ENCODE results near the gene DGKD. TPM values are rescaled to one million over a fixed set of nuclear protein-coding genes. Genes with fewer than 3 reads are reported as not detected.

The DGKD gene
- total RNA-seq, 1 donor from 2014 or later: 69.3 TPM

DNA sequence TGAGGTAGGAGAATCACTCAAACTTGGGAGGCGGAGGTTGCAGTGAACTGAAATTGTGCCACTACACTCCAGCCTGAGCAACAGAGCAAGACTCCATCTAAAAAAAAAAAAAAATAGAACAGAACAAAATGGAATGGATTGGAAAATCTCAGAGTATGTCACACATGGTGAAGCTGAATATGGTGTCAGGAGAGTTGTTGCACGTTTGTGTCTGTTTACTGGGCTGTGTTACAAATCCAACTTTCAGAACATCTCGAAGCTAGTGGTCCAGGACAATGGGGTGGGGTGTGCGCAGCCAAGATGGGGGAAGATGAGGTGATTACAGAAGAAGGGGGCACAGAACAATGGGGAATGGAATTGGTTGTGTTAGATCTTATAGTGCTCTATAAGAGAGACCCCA lies 29.0 kb upstream of the DGKD start:
- H3K36me3 ChIP-seq: no peaks in the 10 kb centered on the region
- no peak for ATAC-seq
- TF ChIP-seq, protein P1, sequence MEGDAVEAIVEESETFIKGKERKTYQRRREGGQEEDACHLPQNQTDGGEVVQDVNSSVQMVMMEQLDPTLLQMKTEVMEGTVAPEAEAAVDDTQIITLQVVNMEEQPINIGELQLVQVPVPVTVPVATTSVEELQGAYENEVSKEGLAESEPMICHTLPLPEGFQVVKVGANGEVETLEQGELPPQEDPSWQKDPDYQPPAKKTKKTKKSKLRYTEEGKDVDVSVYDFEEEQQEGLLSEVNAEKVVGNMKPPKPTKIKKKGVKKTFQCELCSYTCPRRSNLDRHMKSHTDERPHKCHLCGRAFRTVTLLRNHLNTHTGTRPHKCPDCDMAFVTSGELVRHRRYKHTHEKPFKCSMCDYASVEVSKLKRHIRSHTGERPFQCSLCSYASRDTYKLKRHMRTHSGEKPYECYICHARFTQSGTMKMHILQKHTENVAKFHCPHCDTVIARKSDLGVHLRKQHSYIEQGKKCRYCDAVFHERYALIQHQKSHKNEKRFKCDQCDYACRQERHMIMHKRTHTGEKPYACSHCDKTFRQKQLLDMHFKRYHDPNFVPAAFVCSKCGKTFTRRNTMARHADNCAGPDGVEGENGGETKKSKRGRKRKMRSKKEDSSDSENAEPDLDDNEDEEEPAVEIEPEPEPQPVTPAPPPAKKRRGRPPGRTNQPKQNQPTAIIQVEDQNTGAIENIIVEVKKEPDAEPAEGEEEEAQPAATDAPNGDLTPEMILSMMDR (IDR thresholded peaks at IDR 0.05): no peak

DNA sequence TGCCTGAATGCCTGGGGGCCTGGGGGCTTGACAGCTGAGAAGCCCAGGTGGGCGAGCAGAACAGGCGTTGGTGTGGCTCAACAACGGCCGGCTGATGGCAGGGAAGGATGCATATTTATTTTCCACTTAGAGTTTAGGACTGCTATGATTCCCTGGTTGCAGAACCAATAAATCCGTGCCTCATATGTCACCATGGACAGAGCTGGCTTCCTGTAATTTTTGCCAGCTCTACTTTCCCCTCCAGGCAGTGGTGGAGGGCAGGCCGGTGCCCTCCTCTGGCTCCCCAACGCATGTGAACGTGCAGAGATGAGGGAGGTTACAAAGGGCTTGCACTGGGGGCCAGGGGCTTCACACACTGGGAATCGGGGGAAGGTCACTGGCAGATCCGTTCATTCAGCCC lies 28.5 kb upstream of the DGKD start:
- Histone ChIP-seq H3K9me3 (no peaks in the 10 kb centered on the region), H3K27ac (no peak overlapping the region), H3K4me1 (no peaks in the 10 kb centered on the region), H3K4me3 (no peak overlapping the region), H3K27me3 (ENCODE audit: low read depth) (no peaks in the 10 kb centered on the region), H3K36me3 (no peaks in the 10 kb centered on the region)
- intact Hi-C loops (cut with DNase I): no loop called here
- DNase-seq (no peak), ATAC-seq (no peak)
- TF ChIP-seq, protein P1 (IDR thresholded peaks at IDR 0.05): no peak

More for the DNA sequence above, 29.0 kb upstream of the DGKD start:
- DNase-seq: no peak
- Histone ChIP-seq H3K27ac (no peak overlapping the region), H3K9me3 (no peaks in the 10 kb centered on the region), H3K4me1 (no peaks in the 10 kb centered on the region), H3K4me3 (no peak overlapping the region), H3K27me3 (ENCODE audit: low read depth) (no peaks in the 10 kb centered on the region)
- intact Hi-C loops (cut with DNase I): no loop called here

DNA sequence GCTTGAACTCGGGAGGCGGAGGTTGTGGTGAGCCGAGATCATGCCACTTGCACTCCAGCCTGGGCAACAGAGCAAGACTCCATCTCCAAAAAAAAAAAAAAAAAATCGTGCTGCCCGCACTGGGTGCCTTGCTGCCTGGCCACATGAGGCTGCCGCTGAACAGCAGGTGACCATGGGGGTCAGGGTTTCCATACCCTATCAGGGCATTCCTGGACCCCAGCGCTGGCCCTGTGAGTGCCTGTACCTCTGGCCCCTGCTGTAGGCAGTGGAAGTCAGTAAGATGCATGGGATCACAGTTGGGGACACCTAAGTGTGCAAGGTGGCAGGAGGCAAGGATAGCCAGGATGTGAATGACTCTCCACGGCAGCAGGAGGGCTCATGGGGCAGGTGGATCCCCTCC lies 27.8 kb upstream of the DGKD start:
- intact Hi-C loops (cut with DNase I): no loop called here
- TF ChIP-seq, protein P1 (IDR thresholded peaks at IDR 0.05): no peak
- DNase-seq (no peak), ATAC-seq (no peak)
- H3K4me1 ChIP-seq: no peaks in the 10 kb centered on the region
- no peak overlapping the region for H3K27ac ChIP-seq
- no peaks in the 10 kb centered on the region for H3K36me3 ChIP-seq
- H3K9me3 ChIP-seq: no peaks in the 10 kb centered on the region
- H3K4me3 ChIP-seq: no peak overlapping the region
- H3K27me3 ChIP-seq (ENCODE audit: low read depth): no peaks in the 10 kb centered on the region

DNA sequence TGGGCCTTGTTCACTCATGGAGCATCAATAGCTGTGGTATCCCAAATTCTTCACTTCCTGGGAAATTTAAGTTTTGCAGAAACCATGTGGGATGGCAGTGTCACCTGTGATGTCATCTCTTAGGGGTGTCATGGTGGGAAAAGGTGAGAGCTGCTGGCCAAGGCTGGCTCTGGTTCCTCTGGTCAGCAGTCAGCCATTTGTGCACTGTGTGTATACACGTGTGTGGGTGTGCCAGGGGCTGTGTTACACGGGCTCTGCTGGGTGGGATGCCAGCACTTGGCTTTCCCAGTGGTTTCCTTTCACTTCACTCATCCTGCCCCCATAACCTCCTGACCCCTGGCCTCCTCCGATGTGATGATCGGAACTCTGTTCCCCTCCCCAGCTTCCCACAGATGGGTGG lies 25.4 kb upstream of the DGKD start:
- DNase-seq: no peak
- Histone ChIP-seq H3K4me1 (peaks cover 8% of the 10 kb centered on the region), H3K36me3 (no peaks in the 10 kb centered on the region), H3K27ac (no peak overlapping the region), H3K27me3 (ENCODE audit: low read depth) (no peaks in the 10 kb centered on the region), H3K9me3 (no peaks in the 10 kb centered on the region), H3K4me3 (no peak overlapping the region)
- intact Hi-C loops (cut with DNase I): no loop called here
- no peak for ATAC-seq
- TF ChIP-seq, protein P1 (IDR thresholded peaks at IDR 0.05): no peak

DNA sequence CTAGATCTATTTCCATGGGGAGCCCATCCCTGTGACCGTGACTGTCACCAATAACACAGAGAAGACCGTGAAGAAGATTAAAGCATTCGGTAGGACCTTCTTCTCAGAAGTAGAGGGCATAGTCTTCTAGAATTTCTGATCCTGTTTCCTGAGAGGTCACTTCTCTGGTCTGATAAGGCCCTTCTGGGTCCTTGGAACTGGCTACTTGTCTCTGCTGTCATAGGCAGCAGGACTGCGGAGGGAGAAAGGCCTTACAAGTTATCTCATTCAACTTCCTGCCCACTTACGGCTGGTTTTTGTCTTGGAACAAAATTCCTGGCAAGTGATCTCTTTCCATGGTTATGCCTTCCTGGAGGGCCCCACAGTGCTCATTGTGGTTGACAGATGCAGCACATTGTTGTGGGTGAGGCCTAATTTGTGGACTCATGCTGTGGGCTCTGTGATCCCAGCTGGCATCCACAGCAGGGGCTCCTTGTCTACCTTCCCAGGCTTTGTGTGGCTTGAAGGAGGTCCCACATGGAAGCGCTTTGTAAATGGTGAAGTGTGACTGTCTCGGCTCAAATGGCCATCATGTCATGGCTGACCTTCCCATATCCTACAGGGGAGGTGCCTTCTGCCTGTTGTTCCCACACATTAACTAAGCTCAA lies 24.7 kb upstream of the DGKD start:
- H3K4me1 ChIP-seq: peaks cover 8% of the 10 kb centered on the region
- no peak overlapping the region for H3K4me3 ChIP-seq
- intact Hi-C loops (cut with DNase I): no loop called here
- ATAC-seq: no peak
- H3K9me3 ChIP-seq: no peaks in the 10 kb centered on the region
- TF ChIP-seq, protein P1 (IDR thresholded peaks at IDR 0.05): no peak
- no peaks in the 10 kb centered on the region for H3K36me3 ChIP-seq
- H3K27ac ChIP-seq: no peak overlapping the region
- DNase-seq: no peak
- H3K27me3 ChIP-seq (ENCODE audit: low read depth): no peaks in the 10 kb centered on the region

Data from lower lobe of right lung (tissue), 2 donors.